ENCODE data around the gene CLEC4F.
A peak's percentile ranks its signal among the peaks of the same experiment; 100 is the strongest.

- TF ChIP-seq, protein P1, sequence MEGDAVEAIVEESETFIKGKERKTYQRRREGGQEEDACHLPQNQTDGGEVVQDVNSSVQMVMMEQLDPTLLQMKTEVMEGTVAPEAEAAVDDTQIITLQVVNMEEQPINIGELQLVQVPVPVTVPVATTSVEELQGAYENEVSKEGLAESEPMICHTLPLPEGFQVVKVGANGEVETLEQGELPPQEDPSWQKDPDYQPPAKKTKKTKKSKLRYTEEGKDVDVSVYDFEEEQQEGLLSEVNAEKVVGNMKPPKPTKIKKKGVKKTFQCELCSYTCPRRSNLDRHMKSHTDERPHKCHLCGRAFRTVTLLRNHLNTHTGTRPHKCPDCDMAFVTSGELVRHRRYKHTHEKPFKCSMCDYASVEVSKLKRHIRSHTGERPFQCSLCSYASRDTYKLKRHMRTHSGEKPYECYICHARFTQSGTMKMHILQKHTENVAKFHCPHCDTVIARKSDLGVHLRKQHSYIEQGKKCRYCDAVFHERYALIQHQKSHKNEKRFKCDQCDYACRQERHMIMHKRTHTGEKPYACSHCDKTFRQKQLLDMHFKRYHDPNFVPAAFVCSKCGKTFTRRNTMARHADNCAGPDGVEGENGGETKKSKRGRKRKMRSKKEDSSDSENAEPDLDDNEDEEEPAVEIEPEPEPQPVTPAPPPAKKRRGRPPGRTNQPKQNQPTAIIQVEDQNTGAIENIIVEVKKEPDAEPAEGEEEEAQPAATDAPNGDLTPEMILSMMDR (IDR thresholded peaks at IDR 0.05; ENCODE audit: extremely low read depth in 1 of 2, insufficient read depth in 1 of 2, low read depth in 1 of 2, low read length in 2 of 2): peak; percentile 70 to 80
- TF ChIP-seq, protein P2, sequence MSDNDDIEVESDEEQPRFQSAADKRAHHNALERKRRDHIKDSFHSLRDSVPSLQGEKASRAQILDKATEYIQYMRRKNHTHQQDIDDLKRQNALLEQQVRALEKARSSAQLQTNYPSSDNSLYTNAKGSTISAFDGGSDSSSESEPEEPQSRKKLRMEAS (IDR thresholded peaks at IDR 0.05; ENCODE audit: insufficient read depth, insufficient read length): no peak
- TF ChIP-seq POLR2AphosphoS5 (IDR thresholded peaks at IDR 0.05; ENCODE audit: insufficient read depth, low read depth, low read length) (no peak), POLR2A (IDR thresholded peaks at IDR 0.05; ENCODE audit: low read depth, low read length) (no peak), EZH2 (IDR thresholded peaks at IDR 0.05; ENCODE audit: borderline replicate concordance, low read depth, low read length, severe bottlenecking) (no peak), JUN (IDR thresholded peaks at IDR 0.05; ENCODE audit: borderline replicate concordance, insufficient read depth, insufficient read length, low read depth) (no peak), MYC (IDR thresholded peaks at IDR 0.05; ENCODE audit: low read depth, low read length) (no peak)
These were observed 30.9 kb downstream of the CLEC4F start for GRCh38 chr2:70789304-70790135.
